ENCODE measurements around the gene GRB10. TPM values are rescaled to one million over a fixed set of nuclear protein-coding genes. Genes with fewer than 3 reads are reported as not detected.

GRB10 gene
- total RNA-seq, 1 experiment from 2014 or later: 18.2 TPM

- no peak for DNase-seq (ENCODE audit: low read depth)
Measured at GRCh38 chr7:50658696-50659095, 124.0 kb downstream of the GRB10 start.

- no peak for DNase-seq (ENCODE audit: low read depth)
Measured at GRCh38 chr7:50657912-50658311, 124.8 kb downstream of the GRB10 start.

- no peak for DNase-seq (ENCODE audit: low read depth)
Measured at GRCh38 chr7:50657341-50657873, 125.3 kb downstream of the GRB10 start.

- DNase-seq (ENCODE audit: low read depth): no peak
Measured at GRCh38 chr7:50656141-50656895, 126.4 kb downstream of the GRB10 start.

- no peak for DNase-seq (ENCODE audit: low read depth)
Measured at GRCh38 chr7:50655490-50655889, 127.2 kb downstream of the GRB10 start.

GRCh38 chr7:50655020-50655419 lies 127.7 kb downstream of the GRB10 start:
- no peak for DNase-seq (ENCODE audit: low read depth)

GRCh38 chr7:50653981-50654425 lies 128.7 kb downstream of the GRB10 start:
- no peak for DNase-seq (ENCODE audit: low read depth)

- no peak for DNase-seq (ENCODE audit: low read depth)
Measured at GRCh38 chr7:50653126-50653864, 129.4 kb downstream of the GRB10 start.

GRCh38 chr7:50652400-50653125 lies 130.1 kb downstream of the GRB10 start:
- DNase-seq (ENCODE audit: low read depth): no peak

- DNase-seq (ENCODE audit: low read depth): no peak
Measured at GRCh38 chr7:50651271-50651989, 131.3 kb downstream of the GRB10 start.

- DNase-seq (ENCODE audit: low read depth): no peak
Measured at GRCh38 chr7:50650057-50650664, 132.5 kb downstream of the GRB10 start.

GRCh38 chr7:50649259-50649885 lies 133.3 kb downstream of the GRB10 start:
- DNase-seq (ENCODE audit: low read depth): no peak

- peak; percentile 13 for DNase-seq (ENCODE audit: low read depth)
Measured at GRCh38 chr7:50648570-50649169, 134.0 kb downstream of the GRB10 start.

GRCh38 chr7:50648076-50648475 lies 134.6 kb downstream of the GRB10 start:
- no peak for DNase-seq (ENCODE audit: low read depth)

- DNase-seq (ENCODE audit: low read depth): no peak
Measured at GRCh38 chr7:50647286-50647980, 135.3 kb downstream of the GRB10 start.

GRCh38 chr7:50646069-50646468 lies 136.6 kb downstream of the GRB10 start:
- no peak for DNase-seq (ENCODE audit: low read depth)

GRCh38 chr7:50645186-50645585 lies 137.5 kb downstream of the GRB10 start:
- no peak for DNase-seq (ENCODE audit: low read depth)

GRCh38 chr7:50644586-50644985 lies 138.1 kb downstream of the GRB10 start:
- DNase-seq (ENCODE audit: low read depth): no peak

- DNase-seq (ENCODE audit: low read depth): no peak
Measured at GRCh38 chr7:50644114-50644513, 138.6 kb downstream of the GRB10 start.
